ENCODE data around the gene TRAF3IP1.

DNA sequence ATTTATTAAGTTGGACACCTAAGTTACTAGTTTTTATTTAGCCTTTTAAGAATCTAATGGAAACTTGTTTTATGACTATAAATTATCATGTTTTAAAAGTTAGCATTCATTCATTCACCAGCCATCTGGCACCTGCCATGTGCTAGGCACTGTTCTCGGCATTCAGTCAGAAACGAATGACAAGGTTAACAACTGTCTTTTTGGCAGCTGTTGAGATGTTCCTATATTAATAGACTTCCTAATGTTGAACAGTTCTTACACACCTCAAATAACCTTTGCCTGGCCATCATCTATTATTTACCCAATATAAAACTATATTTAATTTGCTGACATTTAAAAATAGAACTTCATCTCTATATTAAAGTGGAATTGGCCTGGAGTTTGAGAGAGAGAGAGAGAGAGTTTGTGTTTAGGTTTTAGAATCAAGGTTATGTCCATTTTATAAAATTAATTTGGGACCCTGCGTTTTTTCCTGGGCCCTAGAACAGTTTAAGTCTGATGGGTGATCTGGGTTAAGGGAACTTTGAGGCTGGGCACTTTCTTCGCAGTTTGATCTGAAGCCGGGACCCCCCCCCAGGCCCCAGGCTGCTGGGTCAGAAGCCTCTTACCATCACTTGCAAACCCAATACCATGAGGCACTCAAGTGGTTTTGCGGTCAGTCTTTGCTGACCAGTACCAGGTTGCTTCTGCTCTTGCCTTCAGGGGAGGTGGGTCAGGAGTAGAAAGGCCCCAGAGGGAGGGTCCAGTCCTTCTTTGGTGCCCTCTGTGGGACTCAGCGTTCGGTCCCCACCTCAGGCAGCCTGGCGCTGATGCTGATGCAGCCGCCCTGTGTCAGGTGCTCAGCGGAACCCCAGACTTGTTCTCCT lies 58.1 kb downstream of the TRAF3IP1 start:
- TF ChIP-seq GLIS3 (CRISPR knock-in tag; IDR thresholded peaks at IDR 0.05) (no peak), ZFP30 (CRISPR knock-in tag; IDR thresholded peaks at IDR 0.05) (no peak), ZNF565 (CRISPR knock-in tag; conservative IDR thresholded peaks at IDR 0.05; ENCODE audit: low read depth) (no peak), PATZ1 (CRISPR knock-in tag; IDR thresholded peaks at IDR 0.05; ENCODE audit: borderline replicate concordance) (no peak), ARNTL (CRISPR knock-in tag; IDR thresholded peaks at IDR 0.05; ENCODE audit: borderline replicate concordance, low read depth) (no peak), BACH2 (CRISPR knock-in tag; IDR thresholded peaks at IDR 0.05; ENCODE audit: borderline replicate concordance) (no peak), ZFP3 (CRISPR knock-in tag; IDR thresholded peaks at IDR 0.05) (no peak), RARB (CRISPR knock-in tag; IDR thresholded peaks at IDR 0.05) (no peak), POU6F1 (CRISPR knock-in tag; IDR thresholded peaks at IDR 0.05; ENCODE audit: borderline replicate concordance, low read depth) (no peak), TOX (CRISPR knock-in tag; IDR thresholded peaks at IDR 0.05; ENCODE audit: borderline replicate concordance) (no peak)
- TF ChIP-seq, protein P1, sequence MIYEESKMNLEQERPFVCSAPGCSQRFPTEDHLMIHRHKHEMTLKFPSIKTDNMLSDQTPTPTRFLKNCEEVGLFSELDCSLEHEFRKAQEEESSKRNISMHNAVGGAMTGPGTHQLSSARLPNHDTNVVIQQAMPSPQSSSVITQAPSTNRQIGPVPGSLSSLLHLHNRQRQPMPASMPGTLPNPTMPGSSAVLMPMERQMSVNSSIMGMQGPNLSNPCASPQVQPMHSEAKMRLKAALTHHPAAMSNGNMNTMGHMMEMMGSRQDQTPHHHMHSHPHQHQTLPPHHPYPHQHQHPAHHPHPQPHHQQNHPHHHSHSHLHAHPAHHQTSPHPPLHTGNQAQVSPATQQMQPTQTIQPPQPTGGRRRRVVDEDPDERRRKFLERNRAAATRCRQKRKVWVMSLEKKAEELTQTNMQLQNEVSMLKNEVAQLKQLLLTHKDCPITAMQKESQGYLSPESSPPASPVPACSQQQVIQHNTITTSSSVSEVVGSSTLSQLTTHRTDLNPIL (CRISPR knock-in tag; IDR thresholded peaks at IDR 0.05; ENCODE audit: low read depth) = no peak
